G401 (cell line): ENCODE results near the gene SLC51B. TPM values are rescaled to one million over a fixed set of nuclear protein-coding genes. Genes with fewer than 3 reads are reported as not detected.
"Not testable (repeated sequence)": the region's sequence is repeated elsewhere in the genome, so short reads cannot be mapped to it uniquely, and the experiment has no call there.

Experiments
- DNase-seq: peaks from one replicate; pipeline ENCODE4 v3.0.0-alpha.2; 2015; ENCODE audit warnings: low spot score
- in situ Hi-C: cut with HindIII; loops from 2 replicates; pipeline ENCODE4 v1.10.0; 2016; ENCODE audit warnings: low sequenced_read_pairs, mixed read lengths
- total RNA-seq: library from RNA; depleted of rRNA; stranded (reverse); fragments of >200 nt; shearing (Covaris generic); gene quantifications from 2 replicates; pipeline ENCODE4 v1.2.3, GENCODE V29; 2014; rRNA removed

The SLC51B gene
- not detected in 2 replicates for total RNA-seq

DNA sequence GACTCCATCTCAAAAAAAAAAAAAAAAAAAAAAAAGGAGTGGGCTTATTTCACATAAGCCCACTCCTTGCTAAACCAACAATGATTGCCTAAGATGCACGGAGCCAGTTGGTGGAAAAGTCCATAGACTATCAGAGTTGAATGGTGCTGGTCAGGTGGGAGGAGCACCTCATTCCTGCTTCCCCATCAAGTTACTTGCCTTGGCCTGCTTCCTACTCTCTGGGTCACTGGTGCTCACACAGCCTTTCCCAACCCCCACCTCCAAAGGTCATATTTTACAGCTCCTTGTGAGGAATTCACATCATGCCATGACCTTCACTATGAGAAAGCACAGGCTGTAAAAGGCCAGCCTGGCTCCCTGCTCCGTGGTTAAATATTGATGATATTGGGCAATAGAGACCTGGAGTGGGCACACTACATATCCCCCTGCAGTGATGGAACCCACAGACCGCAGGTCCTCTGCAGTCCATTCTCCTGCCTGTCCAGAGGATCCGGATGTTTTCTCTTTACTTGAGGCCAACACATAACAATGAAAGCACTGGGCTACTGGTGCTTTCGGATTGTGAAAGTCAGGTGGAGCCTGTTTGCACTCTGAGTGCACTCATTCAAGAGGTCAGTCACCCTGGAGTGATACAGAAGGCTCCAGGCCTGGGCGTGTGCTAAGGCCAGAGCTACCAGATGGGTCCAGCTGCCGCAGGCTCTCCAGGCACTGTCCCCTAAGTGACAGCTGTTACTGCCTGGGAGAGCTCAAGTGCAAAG, at the start of gene SLC51B:
Gene SLC51B, plus strand, starts transcription at position 664 of the 758 bp plus-strand sequence. CDS start 4,618 bp downstream, outside the sequence.
- DNase-seq, result no peak
- in situ Hi-C loops, result no loop called here

DNA sequence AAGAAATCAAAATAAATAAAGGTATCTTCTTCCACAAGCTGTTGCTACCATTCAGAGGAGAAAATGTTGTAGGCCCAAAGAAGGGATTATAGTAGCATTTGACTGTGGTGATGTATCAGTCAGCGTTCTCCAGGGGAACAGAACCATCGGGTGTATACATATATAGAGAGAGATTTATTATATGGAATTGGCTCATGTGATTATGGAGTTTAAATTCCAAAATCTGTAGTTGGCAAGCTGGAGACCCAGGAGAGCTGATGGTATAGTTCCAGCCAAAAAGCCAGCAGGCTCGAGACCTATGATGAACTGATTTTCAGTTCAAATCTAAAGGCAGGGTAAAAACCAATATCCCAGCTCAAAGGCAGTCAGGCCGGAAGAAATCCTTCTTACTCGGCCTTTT, 48.1 kb upstream of the SLC51B start:
- in situ Hi-C loops, result no loop called here
- no peak for DNase-seq

DNA sequence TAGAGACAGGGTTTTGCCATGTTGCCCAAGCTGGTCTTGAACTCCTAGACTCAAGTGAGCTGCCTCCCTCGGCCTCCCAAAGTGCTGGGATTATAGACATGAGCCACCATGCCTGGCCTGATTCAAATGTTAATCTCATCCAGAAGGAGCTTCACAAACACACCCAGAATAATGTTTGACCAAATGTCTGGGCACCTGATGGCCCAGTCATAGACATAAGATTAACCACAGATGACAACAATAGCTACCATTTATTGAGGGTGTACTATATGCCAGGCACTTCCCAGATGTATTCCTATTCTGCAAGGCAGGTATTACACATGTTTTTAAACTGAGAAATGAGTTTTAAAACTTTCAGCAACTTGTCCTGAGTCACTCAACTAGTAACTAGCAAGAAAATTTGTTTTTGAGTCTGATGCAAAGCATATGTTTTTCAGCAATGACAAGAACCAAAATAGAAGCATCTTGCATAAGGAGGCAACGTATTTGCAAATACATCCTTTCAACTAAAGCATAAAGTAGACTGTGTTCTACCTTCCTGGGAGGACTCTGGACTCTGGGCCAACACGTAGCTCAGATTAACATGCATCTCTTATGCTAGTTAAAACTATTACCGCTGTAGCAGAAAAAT, 47.3 kb upstream of the SLC51B start:
- in situ Hi-C loops, result no loop called here
- DNase-seq, result no peak

DNA sequence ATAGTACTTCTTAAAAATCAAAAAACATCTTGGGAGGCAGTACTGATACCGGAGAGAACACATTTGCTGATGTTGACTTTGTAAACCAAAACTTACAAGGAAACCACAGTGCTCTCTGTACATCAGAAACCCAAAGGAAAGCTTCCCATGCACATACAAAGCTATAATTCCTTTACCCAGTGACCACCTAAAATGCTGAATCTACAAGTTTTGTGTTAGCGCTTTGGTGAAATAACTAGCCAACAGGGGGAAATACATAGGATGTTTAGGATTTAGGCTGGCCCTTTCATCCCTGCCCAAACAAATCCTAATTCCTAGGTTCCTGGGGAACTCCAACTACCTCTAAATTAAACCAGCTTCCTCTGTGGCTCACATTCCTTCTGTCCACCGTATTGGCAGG, 40.2 kb upstream of the SLC51B start:
- DNase-seq, result no peak
- in situ Hi-C loops, result no loop called here

DNA sequence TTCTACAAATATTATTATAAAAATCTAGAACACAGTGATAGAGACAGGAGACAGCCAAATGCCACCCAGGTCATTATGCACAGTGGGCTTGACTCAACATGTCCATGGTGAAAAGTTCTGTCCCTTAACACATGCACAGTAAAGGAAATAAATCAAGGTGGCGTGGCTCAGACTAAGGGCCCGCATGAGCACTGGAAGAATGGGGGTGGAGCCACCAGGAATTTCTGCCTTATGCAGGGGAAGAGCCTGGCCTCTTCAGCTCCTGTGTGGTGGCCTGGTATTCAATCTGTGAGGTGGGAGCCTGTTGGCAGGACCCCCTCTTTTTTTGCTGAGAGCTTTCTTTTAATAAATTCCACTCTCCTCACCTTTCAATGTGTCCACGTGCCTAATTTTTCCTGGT, 38.3 kb upstream of the SLC51B start:
- no peak for DNase-seq
- in situ Hi-C loops, result no loop called here

DNA sequence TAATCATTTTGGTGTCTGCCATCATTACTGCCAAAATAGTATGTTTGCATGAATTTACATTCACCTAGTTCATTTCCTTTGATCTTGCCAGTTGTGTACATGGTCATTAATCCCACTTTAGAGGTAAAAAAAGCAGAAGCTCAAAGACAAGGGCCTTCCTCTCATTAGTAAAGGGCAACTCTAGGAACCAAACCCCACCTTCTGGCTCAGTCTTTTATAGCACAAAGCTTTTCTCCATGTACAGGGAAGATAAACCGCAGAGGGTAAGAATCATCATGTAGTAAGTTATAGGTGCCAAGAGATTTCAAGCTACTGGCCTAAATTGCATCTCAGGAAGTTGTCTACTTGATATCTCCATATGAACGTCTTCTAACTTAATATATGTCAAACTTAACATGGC, 36.2 kb upstream of the SLC51B start:
- DNase-seq, result no peak
- in situ Hi-C loops, result no loop called here

DNA sequence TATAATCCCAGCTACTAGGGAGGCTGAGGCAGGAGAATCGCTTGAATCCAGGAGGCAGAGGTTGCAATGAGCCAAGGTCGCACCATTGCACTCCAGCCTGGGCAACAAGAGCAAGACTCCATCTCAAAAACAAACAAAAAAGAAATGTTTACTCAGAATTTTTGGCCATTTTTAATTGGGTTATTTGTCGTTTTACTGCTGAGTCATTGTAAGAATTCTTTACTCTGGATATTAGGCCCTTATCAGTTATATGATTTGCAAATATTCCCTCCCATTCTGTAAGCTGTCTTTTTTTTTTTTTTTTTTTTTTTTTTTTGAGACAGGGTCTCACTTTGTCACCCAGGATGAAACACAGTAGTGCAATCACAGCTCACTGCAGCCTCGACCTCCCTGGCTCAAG, 34.0 kb upstream of the SLC51B start:
- DNase-seq, in situ Hi-C loops: not testable (repeated sequence)

DNA sequence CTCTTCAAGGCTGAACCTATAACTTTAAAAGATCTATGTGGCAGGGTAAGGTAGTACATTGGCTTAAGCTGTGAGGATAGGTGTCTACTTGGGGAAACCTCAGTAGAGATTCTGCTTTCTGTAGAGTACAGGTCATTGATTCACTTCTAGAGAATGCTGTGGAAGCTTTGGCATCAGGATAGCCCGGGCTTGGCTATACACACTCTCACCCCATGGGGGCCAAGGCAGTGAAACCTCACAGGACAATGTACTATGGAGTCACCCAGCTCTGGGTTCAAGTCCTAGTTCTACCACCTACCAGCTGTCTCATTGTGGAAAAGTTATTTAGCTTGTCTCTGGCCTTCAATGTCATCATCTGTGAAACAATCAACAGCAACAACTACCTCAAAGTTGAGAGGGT, 24.8 kb upstream of the SLC51B start:
- in situ Hi-C loops, result no loop called here
- DNase-seq, result no peak

DNA sequence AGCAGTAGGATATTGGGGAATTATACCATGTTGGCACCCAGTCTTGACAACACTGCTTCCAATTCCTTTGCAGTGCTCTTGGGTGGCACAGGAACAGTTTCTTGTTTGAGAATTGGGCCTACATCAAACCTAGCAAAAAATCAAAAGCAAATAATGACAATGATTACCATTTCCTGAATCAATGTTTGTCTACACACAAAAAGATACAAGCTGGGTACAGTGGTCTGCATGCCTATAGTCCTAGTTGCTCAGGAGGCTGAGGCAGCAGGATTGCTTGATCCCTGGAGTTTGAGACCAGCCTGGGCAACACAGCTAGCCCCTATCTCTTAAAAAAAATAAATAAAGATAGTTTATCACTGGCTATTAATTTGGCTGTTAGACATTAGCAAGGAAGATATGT, 23.7 kb upstream of the SLC51B start:
- in situ Hi-C loops, result no loop called here
- no peak for DNase-seq

DNA sequence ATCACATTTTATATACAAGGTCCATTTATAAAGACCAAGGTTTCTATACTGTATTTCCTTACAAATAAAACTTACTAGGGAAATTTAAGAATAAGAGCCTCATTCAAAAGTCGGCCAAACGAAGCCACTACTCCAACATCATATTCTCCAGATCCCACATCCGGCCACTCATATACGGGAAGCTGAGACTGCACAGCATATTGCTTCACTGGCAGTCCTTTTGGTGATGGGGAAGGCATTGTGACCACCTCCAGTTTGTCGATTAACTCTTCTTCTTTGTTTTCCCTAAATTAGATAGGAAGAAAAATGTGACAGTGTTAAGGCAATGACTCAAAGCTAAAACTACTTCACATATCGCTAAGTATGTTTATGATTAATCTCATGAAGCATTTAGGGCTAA, 18.4 kb upstream of the SLC51B start:
- in situ Hi-C loops, result no loop called here
- no peak for DNase-seq

DNA sequence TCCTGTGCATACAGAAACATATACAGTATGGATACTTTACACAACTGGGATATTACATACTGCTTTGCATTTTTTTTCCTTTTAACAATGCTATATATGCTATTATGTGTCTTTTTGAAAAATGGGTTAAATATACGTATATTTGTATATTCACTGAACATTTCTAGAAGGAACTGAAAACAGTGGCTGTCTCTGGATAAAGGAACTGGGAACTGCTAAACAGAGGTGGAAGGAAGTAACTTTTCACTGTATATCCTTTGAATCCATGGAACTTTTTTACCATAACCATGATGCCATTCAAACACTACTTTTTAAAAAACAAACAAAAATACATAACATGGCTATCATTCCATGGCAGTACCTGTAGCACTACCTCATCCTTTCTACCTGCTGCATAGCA, 17.6 kb upstream of the SLC51B start:
- in situ Hi-C loops, result no loop called here
- DNase-seq, result no peak

DNA sequence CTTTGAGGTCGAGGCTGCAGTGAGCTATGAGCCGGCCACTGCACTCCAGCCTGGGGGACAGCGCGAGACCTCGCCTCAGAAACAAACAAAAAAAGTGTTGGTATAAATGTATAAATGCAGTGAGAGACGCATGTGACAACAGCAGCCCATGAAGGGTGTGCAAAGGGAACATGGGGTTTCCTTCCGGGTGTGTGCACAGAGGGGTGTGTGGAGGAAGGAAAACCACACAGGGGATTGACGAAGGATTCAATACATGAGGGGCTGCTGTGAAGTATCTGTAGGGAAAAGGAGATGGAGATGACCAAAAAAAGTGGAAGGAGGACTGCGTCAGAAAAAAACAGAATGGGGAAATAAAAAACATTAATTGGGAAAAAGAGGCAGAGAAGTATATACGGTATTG, 16.8 kb upstream of the SLC51B start:
- peak; percentile 8 for DNase-seq
- in situ Hi-C loops, result no loop called here

DNA sequence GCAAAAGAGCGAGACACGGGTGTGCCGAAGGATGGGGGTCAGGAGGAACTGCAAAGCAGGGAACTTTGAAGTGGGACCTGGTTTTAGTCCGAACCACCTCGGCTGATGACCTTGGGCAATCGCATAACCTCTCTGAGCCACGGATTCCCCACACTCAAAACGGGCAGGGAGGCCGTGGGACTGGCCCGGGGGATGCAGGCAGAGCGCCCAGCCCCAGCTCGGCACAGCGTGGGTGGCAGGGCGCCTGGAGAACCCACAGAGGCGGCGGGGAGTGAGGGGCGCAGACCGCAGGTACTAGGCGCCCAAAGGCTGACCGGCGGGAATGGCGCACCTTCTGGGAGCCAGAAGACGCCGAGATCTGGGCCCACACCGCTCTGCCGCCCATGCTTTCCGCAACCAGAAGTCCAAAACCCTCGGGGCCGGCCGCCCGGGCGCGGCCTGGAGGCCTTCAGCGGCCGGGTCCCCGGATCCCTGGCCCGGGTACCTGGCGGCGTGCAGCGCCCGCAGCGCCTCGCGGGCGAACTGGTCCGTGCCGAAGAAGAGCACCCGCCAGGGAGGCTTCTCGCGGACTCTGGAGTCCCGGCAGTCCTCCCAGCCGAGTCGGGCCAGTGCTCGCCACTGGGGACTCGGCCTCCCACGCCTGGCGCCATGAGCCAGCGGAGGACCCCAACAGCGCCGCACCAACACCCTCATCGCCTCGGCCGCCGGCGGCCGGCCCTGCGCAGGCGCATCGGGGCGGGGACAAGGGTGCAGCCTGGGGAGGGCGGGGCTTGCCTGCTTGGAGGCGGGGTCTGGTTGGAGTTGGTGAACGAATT, 16.1 kb upstream of the SLC51B start, which contains the start of gene MTFMT:
Gene MTFMT, minus strand, starts transcription at position 719 of the 815 bp plus-strand sequence. Its CDS starts 26 bp downstream, at position 693.
- peak; percentile 88 for DNase-seq

DNA sequence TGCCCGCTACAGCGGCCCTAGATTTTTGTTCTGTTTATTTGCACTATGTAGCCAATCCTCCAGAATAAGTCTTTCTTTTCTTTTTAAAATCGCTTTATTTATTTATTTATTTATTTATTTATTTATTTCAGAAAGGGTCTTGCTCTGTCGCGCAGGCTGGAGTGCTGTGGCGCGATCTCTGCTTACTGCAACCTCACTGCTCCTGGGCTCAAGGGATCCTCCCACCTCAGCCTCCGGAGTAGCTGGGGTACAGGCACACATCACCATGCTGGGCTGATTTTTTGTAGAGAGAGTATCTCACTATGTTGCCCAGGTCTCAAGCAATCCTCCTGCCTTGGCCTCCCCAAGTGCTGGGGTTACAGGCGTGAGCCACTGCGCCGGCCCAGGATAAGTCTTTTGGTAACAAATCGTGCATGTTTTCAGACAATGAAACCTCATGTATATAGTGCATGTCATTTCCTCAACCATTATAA, 15.4 kb upstream of the SLC51B start:
- no peak for DNase-seq
- in situ Hi-C loops, result no loop called here

More for the DNA sequence above, 16.1 kb upstream of the SLC51B start, which contains the start of gene MTFMT:
- in situ Hi-C loops, result no loop called here

DNA sequence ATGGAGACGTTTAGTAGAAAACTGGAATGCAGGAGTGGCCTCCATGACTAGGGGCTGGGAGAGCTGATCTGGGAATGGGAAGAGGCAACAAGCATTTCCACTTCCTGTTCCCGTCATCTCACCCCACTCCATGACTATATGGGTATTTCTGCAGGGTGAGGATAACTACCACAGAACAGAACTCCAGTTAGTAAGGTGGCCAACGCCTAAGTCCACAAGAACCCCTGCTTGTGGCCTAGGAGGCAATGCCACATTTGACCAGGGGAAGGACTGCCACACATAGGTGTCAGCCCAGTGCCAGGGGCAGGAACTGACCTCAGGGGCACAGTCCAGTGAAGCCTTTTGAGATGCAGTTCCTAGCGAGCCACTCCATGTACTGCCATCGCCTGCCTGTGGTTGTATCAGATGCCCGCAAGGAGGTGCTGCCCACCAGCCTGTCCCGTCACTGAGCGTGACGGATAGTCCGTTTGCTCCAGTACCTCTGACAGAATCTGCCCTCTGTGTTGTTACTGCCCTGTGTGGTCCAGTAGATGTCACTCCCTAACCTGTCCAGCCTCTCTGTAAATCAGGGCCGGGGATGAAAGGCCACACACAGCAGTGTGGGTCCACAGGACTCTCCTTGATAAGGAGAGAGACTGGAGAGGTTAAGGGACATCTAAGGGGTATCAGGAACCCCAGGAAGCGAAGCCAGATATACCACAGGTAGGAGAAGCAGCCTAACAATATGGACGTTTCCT, 12.2 kb upstream of the SLC51B start:
- DNase-seq, result peak; percentile 75
- in situ Hi-C loops, result no loop called here

DNA sequence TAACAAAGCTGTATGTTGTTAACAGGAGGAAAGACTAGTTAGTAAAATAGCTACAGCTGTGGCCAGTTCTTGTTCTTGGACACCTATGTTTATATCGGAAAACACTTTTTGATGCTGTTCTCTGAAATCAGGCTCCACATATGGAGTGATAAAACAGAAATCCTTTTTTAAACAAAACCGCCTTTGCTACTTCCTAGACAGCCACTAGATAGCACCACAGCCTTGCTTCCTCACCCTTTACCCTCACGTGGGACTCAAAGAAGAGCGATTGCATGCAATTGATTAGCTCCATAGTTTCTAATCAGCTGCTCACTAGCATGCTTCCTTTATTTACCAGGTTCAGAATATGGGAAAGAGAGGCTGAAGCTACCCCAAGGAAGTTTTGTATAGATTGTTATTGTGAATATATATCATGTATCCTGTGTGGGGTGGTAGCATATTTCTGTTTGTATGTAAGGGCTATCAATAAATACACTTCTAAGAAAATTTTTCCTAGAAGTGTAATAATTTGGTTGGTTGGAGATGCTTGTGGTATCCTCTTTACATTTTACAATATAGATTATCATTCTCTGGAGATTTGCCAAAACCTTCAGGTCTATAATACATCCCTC, 11.4 kb upstream of the SLC51B start:
- in situ Hi-C loops, result no loop called here
- peak; percentile 45 for DNase-seq

DNA sequence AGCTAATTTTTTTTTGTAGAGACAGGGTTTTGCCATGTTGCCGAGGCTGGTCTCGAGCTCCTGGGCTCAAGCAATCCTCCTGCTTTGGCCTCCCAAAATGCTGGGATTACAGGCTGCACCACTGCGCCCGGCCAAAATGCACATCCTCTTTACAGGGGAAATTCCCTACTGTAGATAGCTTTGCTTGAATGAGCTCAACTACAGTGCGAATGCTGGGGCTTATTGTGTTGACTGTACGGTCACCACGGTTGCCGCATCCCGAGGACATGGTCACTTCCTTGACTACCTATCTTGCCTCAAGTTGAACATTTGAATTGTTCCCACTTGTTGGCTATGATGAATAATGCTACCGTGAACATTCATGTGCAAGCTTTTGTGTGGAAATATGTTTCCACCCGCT, 10.5 kb upstream of the SLC51B start:
- no peak for DNase-seq
- in situ Hi-C loops, result no loop called here

DNA sequence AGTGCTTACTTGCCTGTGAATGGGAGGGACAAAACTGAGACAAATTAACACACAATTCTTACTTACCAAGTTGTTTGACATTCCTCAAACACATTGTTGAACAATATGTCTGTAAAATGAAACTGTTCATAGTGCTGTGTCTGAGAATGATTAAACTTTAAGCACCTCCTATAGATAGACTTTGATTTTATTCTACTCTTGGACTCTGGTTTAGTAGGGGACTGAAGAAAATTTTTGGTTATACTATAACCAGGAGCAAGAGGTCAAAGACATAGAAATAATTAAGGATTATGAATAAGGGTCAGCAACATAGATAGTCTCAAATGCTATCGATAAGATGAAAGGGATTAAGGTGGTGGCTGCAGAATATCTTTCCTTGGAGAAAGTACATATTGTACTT, 7.9 kb upstream of the SLC51B start:
- DNase-seq, result no peak
- in situ Hi-C loops, result no loop called here

DNA sequence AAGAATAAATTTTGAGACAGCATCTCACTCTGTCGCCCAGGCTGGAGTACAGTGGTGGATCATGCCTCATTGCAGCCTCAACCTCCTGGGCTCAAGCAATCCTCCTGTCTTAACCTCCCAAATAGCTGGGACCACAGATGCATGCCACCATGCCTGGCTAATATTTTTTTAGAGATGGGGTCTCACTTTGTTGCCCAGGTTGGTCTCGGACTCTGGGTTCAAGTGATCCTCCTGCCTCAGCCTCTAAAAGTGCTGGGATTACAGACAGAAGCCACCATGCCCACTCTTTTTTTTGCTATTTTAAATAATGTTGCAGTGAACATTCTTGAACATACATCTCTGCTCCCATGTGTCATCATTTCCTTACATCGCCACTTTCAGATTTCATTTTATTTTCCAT, 6.8 kb upstream of the SLC51B start:
- in situ Hi-C loops, result no loop called here
- no peak for DNase-seq
